GM18873 (cell line): ENCODE results near the gene RNASEH2C.
"Not testable (repeated sequence)": the region's sequence is repeated elsewhere in the genome, so short reads cannot be mapped to it uniquely, and the experiment has no call there.

Experiments used
- ATAC-seq: cut with Tn5 transposase; IDR thresholded peaks from one replicate; pipeline ENCODE4 v1.9.1; 2021; ENCODE audit warnings: mild to moderate bottlenecking, moderate library complexity, moderate number of reproducible peaks; ENCODE audit not compliant: unreplicated experiment, low FRiP score

Gene RNASEH2C

DNA sequence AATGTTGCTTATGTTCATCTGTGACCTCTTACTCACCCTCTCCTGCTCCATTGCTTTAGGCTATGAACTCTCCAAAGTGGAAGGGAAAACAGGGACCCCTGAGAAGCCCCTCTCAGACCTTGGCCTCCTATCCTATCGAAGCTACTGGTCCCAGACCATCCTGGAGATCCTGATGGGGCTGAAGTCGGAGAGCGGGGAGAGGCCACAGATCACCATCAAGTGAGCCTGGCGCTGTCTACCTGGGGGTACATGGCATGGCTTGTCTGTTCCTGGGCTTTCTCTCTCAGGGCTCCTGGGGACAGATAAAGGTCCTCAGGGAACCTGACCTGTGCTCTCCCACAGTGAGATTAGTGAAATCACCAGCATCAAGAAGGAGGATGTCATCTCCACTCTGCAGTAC, 2.1 kb downstream of the RNASEH2C start:
- ATAC-seq, result no peak

GRCh38 chr11:65717906-65718305, 2.7 kb downstream of the RNASEH2C start:
- no peak for ATAC-seq

GRCh38 chr11:65716774-65717405, 3.7 kb downstream of the RNASEH2C start:
- ATAC-seq, result no peak

DNA sequence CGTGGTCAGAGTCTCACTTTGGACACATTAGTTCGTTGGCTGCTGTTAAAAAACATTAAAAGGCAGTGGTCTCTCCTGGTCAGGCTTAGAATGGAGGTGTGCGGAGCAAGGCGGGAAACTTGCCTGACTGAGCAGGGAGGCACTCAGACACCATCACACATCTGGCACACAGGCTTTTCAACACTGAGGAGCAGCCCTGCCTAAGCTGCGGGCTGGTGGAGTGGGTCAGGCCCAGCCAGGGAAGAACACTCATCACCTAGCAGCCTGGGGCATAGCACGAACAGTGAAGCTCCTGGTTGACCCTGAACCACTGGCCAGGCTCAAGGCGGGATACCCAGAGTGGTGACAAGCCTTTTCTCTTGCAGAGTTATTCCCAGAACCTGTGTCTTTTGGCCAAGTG, 4.3 kb downstream of the RNASEH2C start:
- ATAC-seq, result no peak

DNA sequence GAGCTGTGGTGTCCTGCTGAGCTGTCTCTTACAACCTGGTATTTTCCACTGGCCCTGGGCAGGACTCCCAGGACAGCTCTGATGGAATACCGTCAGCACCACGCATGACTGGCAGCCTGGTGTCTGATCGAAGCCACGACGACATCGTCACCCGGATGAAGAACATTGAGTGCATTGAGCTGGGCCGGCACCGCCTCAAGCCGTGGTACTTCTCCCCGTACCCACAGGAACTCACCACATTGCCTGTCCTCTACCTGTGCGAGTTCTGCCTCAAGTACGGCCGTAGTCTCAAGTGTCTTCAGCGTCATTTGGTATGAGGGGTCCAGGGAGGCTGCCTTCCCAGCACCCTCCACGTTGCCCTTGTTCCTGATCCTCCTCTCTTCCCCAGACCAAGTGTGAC, 6.2 kb downstream of the RNASEH2C start:
- no peak for ATAC-seq

GRCh38 chr11:65713212-65713969, 7.2 kb downstream of the RNASEH2C start:
- ATAC-seq, result no peak

DNA sequence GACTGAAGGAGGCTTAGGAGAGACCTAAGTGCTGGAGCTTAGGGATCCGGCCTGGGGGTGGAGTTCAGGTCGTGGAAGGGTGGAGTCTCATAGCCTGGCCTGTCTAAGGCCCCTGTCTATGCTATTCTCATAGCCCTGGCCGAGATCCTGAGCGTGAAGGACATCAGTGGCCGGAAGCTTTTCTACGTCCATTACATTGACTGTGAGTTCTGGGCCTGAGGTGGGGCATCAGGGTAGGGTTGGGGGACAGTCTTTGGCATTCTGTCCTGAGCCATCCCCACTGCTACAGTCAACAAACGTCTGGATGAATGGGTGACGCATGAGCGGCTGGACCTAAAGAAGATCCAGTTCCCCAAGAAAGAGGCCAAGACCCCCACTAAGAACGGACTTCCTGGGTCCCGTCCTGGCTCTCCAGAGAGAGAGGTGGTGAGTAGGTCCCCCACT, 7.9 kb downstream of the RNASEH2C start:
- no peak for ATAC-seq

GRCh38 chr11:65711785-65712632, 8.6 kb downstream of the RNASEH2C start, which contains the start of gene KAT5:
Gene KAT5 (plus strand): TSS chr11:65712252. CDS start chr11:65712268, 16 bp downstream.
- ATAC-seq, result peak; percentile 77

- no peak for ATAC-seq
Measured at GRCh38 chr11:65710421-65710820, 10.2 kb downstream of the RNASEH2C start.

- ATAC-seq, result no peak
Measured at GRCh38 chr11:65709661-65710060, 10.9 kb downstream of the RNASEH2C start.

DNA sequence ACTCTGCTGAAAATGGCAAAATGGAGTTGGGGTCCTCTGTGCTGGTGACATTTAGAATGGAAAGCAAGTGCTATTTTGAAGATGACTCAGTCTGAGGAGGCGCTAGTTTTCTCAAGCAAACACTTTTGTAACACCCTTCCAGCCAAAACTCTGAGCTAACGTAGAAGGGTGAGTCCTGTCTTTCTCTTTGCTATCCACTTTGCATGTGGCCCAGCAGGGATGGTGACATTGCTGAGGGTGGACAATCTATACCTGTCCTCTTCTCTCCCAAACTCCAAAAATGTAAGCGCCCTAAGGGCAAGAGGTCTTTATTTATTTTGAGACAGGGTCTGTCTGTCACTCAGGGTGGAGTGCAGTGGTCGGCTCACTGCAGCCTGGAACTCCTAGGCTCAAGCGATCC, 12.1 kb downstream of the RNASEH2C start:
- no peak for ATAC-seq

- not testable (repeated sequence) for ATAC-seq
Measured at GRCh38 chr11:65707002-65707401, 13.6 kb downstream of the RNASEH2C start.

DNA sequence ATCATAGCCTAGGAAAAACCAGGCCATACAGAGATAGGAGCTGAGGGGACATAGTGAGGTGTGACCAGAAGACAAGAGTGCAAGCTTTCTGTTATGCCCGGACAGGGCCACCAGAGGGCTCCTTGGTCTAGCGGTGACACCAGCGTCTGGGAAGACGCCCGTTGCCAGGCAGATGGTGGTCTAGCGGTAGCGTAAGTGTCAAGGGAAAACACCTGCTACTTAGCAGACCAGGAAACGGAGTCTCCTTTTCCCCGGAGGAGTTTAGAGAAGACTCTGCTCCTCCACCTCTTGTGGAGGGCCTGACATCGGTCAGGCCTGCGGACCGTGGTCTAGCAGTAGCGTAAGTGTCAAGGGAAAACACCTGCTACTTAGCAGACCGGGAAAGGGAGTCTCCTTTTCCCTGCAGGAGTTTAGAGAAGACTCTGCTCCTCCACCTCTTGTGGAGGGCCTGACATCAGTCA, 14.3 kb downstream of the RNASEH2C start:
- not testable (repeated sequence) for ATAC-seq

DNA sequence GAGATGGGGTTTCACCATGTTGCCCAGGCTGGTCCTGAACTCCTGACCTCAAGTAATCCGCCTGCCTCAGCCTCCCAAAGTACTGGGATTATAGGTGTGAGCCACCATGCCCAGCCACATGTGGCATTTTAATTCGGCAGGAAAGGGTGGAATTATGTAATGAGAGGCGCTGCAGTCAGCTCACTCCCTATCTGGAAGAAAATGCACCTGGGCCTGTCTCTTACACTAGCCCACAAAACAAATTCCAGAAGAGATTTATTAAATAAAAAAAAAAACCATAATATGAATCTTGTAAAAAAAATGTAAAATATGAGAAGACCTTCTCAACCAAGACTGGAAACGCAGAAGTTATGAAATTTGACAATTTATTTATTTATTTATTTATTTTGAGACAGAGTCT, 16.8 kb downstream of the RNASEH2C start:
- ATAC-seq, result no peak

DNA sequence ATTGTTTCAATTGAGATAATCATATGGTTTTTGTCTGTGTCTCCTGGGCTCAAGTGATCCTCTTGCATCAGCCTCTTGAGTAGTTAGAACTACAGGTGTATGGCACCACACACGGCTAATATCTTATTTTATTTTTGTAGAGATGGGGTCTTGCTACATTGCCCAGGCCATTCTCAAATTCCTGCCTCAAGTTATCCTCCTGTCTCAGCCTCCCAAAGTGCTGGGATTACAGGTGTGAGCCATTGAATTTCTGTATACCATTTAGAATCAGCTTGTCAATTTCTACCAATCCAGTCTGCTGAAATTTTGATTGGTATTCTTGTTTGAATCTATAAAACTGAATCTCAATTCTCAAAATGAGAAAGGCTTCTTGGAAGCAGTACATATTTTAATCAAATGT, 18.9 kb downstream of the RNASEH2C start:
- no peak for ATAC-seq

DNA sequence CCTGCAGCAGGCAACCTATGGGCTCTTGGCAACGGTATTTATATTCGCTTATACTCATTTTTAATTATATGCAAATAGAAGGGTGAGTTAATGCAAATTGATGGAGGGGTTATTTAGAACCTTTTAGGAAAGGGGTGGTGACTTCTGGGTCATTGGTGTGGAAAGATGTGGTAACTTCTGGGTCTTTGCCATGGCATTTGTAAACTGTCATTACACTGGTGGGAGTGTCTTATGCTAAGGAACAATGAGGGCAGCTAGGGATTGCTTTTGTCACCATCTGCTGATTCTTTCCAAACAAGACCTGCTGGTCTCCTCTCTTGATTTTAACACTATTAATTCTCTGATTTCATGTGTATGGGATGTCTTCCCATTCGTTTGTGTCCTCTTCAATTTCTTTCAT, 20.2 kb downstream of the RNASEH2C start:
- no peak for ATAC-seq

DNA sequence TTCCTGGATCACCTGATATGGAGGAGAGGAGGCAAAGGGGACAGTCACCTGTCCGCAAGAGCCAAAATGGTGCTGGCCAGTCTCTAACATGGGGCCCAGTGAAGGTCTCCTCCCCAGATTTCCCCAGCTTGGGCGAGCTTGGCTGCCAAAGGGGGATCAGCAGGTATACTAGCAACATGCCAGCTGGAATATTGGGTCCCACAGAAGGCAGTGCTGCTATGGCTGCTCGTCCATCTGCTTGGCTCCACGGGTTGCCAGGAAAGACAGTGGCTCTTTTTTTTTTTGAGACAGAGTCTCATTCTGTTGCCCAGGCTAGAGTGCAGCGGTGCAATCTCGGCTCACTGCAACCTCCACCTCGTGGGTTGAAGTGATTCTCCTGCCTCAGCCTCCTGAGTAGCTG, 21.3 kb downstream of the RNASEH2C start:
- ATAC-seq, result no peak

GRCh38 chr11:65698205-65698604, 22.4 kb downstream of the RNASEH2C start:
- no peak for ATAC-seq

DNA sequence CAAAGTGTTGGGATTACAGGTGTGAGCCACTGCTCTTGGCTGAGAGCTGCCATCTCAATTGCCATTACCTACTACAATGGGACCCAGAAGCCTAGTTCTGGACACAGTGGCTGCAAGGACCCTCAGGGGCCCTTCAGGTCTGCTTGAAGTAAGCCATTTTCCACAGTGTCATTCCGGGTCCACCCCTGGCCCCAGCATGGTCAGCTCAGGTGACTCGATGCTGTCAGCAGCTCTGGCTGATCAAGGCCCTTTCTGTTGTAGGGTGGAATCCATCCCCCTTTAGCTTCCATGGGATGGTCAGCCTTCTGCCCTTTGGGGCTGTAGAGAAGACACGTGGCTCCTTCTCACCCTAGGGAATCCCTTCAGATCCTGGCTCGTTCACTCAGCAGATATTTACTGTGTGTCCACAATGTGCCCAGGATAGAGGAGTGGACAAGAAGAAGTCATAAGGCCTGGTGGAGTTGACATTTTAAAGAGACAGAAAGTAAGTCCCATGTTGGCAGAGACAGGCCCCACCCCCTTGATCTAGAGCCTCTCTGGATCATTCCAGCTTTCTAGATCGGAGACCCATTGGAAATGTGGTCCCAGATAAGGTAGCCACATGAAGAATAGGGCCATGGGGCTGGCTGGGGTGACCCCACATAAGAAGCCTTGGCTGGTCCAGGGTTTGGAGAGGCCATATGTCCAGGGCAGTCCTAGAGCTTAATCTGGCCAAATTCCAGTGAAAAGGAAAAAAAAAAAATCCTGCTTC, 23.6 kb downstream of the RNASEH2C start:
- no peak for ATAC-seq
